GM15510 (cell line): ENCODE measurements around the gene PRKCA.

Source experiments
- POLR2A ChIP-seq: IDR thresholded peaks from 3 replicates; pipeline ENCODE4 v1.6.1; 2011; ENCODE audit warnings: borderline replicate concordance; ENCODE audit not compliant: insufficient read length; ENCODE audit errors: extremely low read depth

Gene PRKCA

GRCh38 chr17:66677201-66677981, 375.0 kb downstream of the PRKCA start:
- TF ChIP-seq POLR2A: no peak

- TF ChIP-seq POLR2A: no peak
Observed at GRCh38 chr17:66678061-66678460, 375.6 kb downstream of the PRKCA start.

GRCh38 chr17:66678827-66679226, 376.4 kb downstream of the PRKCA start:
- TF ChIP-seq POLR2A: no peak

- TF ChIP-seq POLR2A: no peak
Observed at GRCh38 chr17:66679631-66680517, 377.5 kb downstream of the PRKCA start.

- TF ChIP-seq POLR2A: no peak
Observed at GRCh38 chr17:66682283-66682682, 379.9 kb downstream of the PRKCA start.

GRCh38 chr17:66684261-66684660, 381.8 kb downstream of the PRKCA start:
- no peak for TF ChIP-seq POLR2A

GRCh38 chr17:66684731-66685130, 382.3 kb downstream of the PRKCA start:
- TF ChIP-seq POLR2A: no peak

- TF ChIP-seq POLR2A: no peak
Observed at GRCh38 chr17:66686601-66687000, 384.2 kb downstream of the PRKCA start.

- no peak for TF ChIP-seq POLR2A
Observed at GRCh38 chr17:66687570-66688284, 385.3 kb downstream of the PRKCA start.

- TF ChIP-seq POLR2A: no peak
Observed at GRCh38 chr17:66689221-66689620, 386.8 kb downstream of the PRKCA start.

GRCh38 chr17:66690166-66690565, 387.8 kb downstream of the PRKCA start:
- no peak for TF ChIP-seq POLR2A

GRCh38 chr17:66691644-66692420, 389.4 kb downstream of the PRKCA start:
- no peak for TF ChIP-seq POLR2A

GRCh38 chr17:66692421-66692690, 389.9 kb downstream of the PRKCA start:
- no peak for TF ChIP-seq POLR2A

GRCh38 chr17:66695098-66695497, 392.7 kb downstream of the PRKCA start:
- TF ChIP-seq POLR2A: no peak
